ENCODE results near the gene PILRA. TPM values are rescaled to one million over a fixed set of nuclear protein-coding genes. Genes with fewer than 3 reads are reported as not detected.
"Not testable (repeated sequence)": the region's sequence is repeated elsewhere in the genome, so short reads cannot be mapped to it uniquely, and the experiment has no call there.

Gene PILRA
- total RNA-seq, 1 experiment from 2014 or later = 3.2 TPM

DNA sequence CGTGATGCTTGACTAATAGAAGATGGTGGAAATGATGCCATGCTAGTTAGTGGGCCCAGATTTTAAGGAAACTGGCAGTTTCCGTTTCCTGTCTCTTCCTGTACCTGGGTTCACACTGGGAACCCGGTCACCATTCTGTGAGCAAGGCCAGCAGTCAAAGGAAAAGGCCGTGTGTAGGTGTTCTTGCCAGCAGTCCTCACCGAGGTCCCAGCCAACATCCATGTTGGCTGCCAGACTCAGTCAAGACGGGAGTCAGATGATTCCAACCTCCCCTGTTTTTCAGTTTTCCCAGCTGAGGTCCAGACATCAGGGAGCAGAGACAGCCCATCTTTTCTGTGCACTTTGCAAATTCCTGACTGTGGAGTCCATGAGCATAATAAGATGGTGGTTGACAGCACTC lies 30.5 kb upstream of the PILRA start:
- no peaks in the 10 kb centered on the region for H3K9me3 ChIP-seq (ENCODE audit: control insufficient read depth, low read depth, low read length)
- no CpG with 5 or more reads among the region's 6 CpGs for WGBS (ENCODE audit: extremely low coverage, insufficient read length, low lambda C conversion rate)
- no peak overlapping the region for H2BK120ac ChIP-seq (ENCODE audit: low read depth, low read length, poor library complexity, severe bottlenecking)
- Mint-ChIP-seq H3K9me3 (no peaks in the 10 kb centered on the region), H3K4me1 (peaks cover 5 to 9% of the 10 kb centered on the region in 2 experiments; a peak in 3 of 4 replicates), H3K4me3 (no peak overlapping the region), H3K36me3 (ENCODE audit: insufficient read depth in 1 of 3, low read depth in 3 of 3) (peaks cover 42 to 79% (median 68%) of the 10 kb centered on the region in 3 experiments), H3K27ac (0 out of 7 replicates have a peak overlapping the region, but pooled peaks of 1 of the 3 experiments have one; percentile 44), H3K27me3 (ENCODE audit: low read depth) (no peaks in the 10 kb centered on the region)
- H2AK5ac ChIP-seq (ENCODE audit: insufficient read length, low read length) = no peak overlapping the region
- no peak for DNase-seq
- no peak overlapping the region for H4K8ac ChIP-seq (replicated peaks; ENCODE audit: insufficient read length, low read depth, low read length)
- H3K23ac ChIP-seq (ENCODE audit: insufficient read length, low read depth, low read length) = no peak overlapping the region
- no peaks in the 10 kb centered on the region for H4K20me1 ChIP-seq (ENCODE audit: control insufficient read depth, insufficient read depth, insufficient read length)
- no peaks in the 10 kb centered on the region for H3K27me3 ChIP-seq (ENCODE audit: insufficient read depth, low read length)
- no peaks in the 10 kb centered on the region for H3K79me1 ChIP-seq (ENCODE audit: insufficient read depth, low read depth, low read length, poor library complexity, severe bottlenecking)
- H4K5ac ChIP-seq (ENCODE audit: insufficient read length, low read depth, low read length) = no peak overlapping the region
- TF ChIP-seq, protein P1, sequence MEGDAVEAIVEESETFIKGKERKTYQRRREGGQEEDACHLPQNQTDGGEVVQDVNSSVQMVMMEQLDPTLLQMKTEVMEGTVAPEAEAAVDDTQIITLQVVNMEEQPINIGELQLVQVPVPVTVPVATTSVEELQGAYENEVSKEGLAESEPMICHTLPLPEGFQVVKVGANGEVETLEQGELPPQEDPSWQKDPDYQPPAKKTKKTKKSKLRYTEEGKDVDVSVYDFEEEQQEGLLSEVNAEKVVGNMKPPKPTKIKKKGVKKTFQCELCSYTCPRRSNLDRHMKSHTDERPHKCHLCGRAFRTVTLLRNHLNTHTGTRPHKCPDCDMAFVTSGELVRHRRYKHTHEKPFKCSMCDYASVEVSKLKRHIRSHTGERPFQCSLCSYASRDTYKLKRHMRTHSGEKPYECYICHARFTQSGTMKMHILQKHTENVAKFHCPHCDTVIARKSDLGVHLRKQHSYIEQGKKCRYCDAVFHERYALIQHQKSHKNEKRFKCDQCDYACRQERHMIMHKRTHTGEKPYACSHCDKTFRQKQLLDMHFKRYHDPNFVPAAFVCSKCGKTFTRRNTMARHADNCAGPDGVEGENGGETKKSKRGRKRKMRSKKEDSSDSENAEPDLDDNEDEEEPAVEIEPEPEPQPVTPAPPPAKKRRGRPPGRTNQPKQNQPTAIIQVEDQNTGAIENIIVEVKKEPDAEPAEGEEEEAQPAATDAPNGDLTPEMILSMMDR (conservative IDR thresholded peaks at IDR 0.05) = no peak
- H3K18ac ChIP-seq (ENCODE audit: insufficient read length, low read depth, low read length) = no peak overlapping the region
- no peak overlapping the region for H3K4me2 ChIP-seq (ENCODE audit: insufficient read depth, insufficient read length, low read length)
- no peak overlapping the region for H4K91ac ChIP-seq (ENCODE audit: insufficient read length, low read depth, low read length)
- H3K4ac ChIP-seq (ENCODE audit: low read depth, low read length) = no peak overlapping the region
- H2BK12ac ChIP-seq (ENCODE audit: insufficient read length, low read depth, low read length) = no peak overlapping the region
- no peaks in the 10 kb centered on the region for H3K4me1 ChIP-seq (ENCODE audit: insufficient read depth, low read length)
- no peak overlapping the region for H3K9ac ChIP-seq (ENCODE audit: extremely low read depth, insufficient read length, low read length)
- no peak overlapping the region for H3T11ph ChIP-seq (ENCODE audit: low read length)
- no peak overlapping the region for H3K27ac ChIP-seq (ENCODE audit: insufficient read length, low read depth, low read length)
- H2BK5ac ChIP-seq (ENCODE audit: insufficient read length, low read length) = no peak overlapping the region
- no peaks in the 10 kb centered on the region for H3K23me2 ChIP-seq (ENCODE audit: insufficient read length, low read depth, low read length, poor library complexity, severe bottlenecking)
- H2BK20ac ChIP-seq (ENCODE audit: low read depth, low read length, poor library complexity, severe bottlenecking) = no peak overlapping the region
- H3K56ac ChIP-seq (ENCODE audit: insufficient read length, low read depth, low read length) = no peak overlapping the region
- no peaks in the 10 kb centered on the region for H3K79me2 ChIP-seq (ENCODE audit: insufficient read depth, low read length)
- H3K14ac ChIP-seq (ENCODE audit: insufficient read depth, low read length) = no peak overlapping the region
- H2AFZ ChIP-seq (ENCODE audit: low read length) = no peak overlapping the region
- H2BK15ac ChIP-seq (ENCODE audit: low read depth, low read length) = no peak overlapping the region

DNA sequence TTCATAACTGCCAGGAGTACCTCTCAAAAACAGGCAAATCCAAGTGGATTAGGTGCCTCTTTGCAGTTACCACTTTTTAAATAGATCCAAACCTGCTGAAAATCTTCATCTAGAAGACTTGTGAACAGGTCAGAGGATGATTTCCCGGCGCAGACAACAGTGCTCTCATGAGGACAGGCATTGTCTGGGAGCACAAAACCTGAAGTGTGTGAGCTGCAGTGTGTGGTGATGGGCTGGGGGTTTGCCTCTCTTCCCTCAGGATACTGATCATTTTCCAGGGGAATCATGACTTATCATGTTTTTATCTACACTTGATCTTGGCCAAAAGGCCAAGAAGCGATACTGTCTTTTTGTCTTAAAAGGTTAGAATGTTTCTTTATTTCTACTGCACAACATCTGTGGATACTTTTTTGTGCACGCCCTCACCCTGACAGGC lies 29.1 kb upstream of the PILRA start:
- no CpG with 5 or more reads among the region's 4 CpGs for WGBS (ENCODE audit: extremely low coverage, insufficient read length, low lambda C conversion rate)
- H2BK12ac ChIP-seq (ENCODE audit: insufficient read length, low read depth, low read length); H3K23me2 ChIP-seq (ENCODE audit: insufficient read length, low read depth, low read length, poor library complexity, severe bottlenecking); H3K27me3 ChIP-seq (ENCODE audit: insufficient read depth, low read length); H2BK120ac ChIP-seq (ENCODE audit: low read depth, low read length, poor library complexity, severe bottlenecking); H2BK5ac ChIP-seq (ENCODE audit: insufficient read length, low read length); H3K9ac ChIP-seq (ENCODE audit: extremely low read depth, insufficient read length, low read length); H3K4me1 Mint-ChIP-seq; H2AFZ ChIP-seq (ENCODE audit: low read length); H2BK20ac ChIP-seq (ENCODE audit: low read depth, low read length, poor library complexity, severe bottlenecking); H3K18ac ChIP-seq (ENCODE audit: insufficient read length, low read depth, low read length); H3K4ac ChIP-seq (ENCODE audit: low read depth, low read length); H4K8ac ChIP-seq (replicated peaks; ENCODE audit: insufficient read length, low read depth, low read length); H3K79me1 ChIP-seq (ENCODE audit: insufficient read depth, low read depth, low read length, poor library complexity, severe bottlenecking); H3K27me3 Mint-ChIP-seq (ENCODE audit: low read depth); H2AK5ac ChIP-seq (ENCODE audit: insufficient read length, low read length); H4K5ac ChIP-seq (ENCODE audit: insufficient read length, low read depth, low read length); H4K20me1 ChIP-seq (ENCODE audit: control insufficient read depth, insufficient read depth, insufficient read length); H3K14ac ChIP-seq (ENCODE audit: insufficient read depth, low read length); H3T11ph ChIP-seq (ENCODE audit: low read length); H3K9me3 Mint-ChIP-seq; H3K4me2 ChIP-seq (ENCODE audit: insufficient read depth, insufficient read length, low read length); H4K91ac ChIP-seq (ENCODE audit: insufficient read length, low read depth, low read length); H3K9me3 ChIP-seq (ENCODE audit: control insufficient read depth, low read depth, low read length); H3K4me3 Mint-ChIP-seq; H3K4me1 ChIP-seq (ENCODE audit: insufficient read depth, low read length); H2BK15ac ChIP-seq (ENCODE audit: low read depth, low read length); H3K23ac ChIP-seq (ENCODE audit: insufficient read length, low read depth, low read length); H3K27ac ChIP-seq (ENCODE audit: insufficient read length, low read depth, low read length); H3K56ac ChIP-seq (ENCODE audit: insufficient read length, low read depth, low read length); H3K79me2 ChIP-seq (ENCODE audit: insufficient read depth, low read length): not testable (repeated sequence)
- Mint-ChIP-seq H3K27ac (peak overlapping the region in 2 of 3 experiments; percentile 63 to 81; a peak in 2 of 7 replicates), H3K36me3 (ENCODE audit: insufficient read depth in 1 of 3, low read depth in 3 of 3) (peaks cover 40 to 79% (median 68%) of the 10 kb centered on the region in 3 experiments)
- DNase-seq = peak; percentile 27

Measured in H9 (cell line).